ENCODE data around the gene SLAMF7. TPM values are rescaled to one million over a fixed set of nuclear protein-coding genes. Genes with fewer than 3 reads are reported as not detected.

The SLAMF7 gene
- total and polyA plus RNA-seq, 2 of the 8 experiments (the other 6 are each of a cell fraction or from before 2014, with no cell fraction given) = not detected

- TF ChIP-seq, protein P1, sequence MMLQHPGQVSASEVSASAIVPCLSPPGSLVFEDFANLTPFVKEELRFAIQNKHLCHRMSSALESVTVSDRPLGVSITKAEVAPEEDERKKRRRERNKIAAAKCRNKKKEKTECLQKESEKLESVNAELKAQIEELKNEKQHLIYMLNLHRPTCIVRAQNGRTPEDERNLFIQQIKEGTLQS (IDR thresholded peaks at IDR 0.05; ENCODE audit: insufficient read depth, low read depth, low read length) = no peak
These were observed 61.8 kb downstream of the SLAMF7 start (continued) for GRCh38 chr1:160800645-160801408.

All from H1 (cell line).